Measurements from ENCODE around the gene CEP164. TPM values are rescaled to one million over a fixed set of nuclear protein-coding genes. Genes with fewer than 3 reads are reported as not detected.

Gene CEP164
- total RNA-seq, 4 donors from 2014 or later = 22.8 to 56.7 (median 29.7) TPM

DNA sequence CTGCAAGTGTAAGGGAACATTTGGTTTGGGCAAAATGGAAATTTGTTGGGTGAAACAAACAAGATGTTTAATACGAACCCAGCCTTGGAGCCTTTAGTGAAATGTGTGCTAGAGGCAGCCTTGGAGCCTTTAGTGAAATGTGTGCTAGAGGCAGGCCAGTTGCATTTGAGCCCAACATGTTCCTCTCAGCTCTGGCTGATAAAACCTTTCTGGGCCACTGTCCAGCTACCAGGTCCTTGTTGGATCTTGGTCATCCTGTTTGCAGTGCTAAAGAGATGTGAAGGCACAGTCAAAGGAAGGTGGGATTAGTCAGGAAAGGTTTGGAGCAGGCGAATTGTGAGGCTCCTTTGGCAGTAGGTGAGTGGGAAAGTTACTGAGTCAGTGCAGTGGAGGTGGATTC is 48.9 kb downstream of the CEP164 start:
- TF ChIP-seq, protein P1, sequence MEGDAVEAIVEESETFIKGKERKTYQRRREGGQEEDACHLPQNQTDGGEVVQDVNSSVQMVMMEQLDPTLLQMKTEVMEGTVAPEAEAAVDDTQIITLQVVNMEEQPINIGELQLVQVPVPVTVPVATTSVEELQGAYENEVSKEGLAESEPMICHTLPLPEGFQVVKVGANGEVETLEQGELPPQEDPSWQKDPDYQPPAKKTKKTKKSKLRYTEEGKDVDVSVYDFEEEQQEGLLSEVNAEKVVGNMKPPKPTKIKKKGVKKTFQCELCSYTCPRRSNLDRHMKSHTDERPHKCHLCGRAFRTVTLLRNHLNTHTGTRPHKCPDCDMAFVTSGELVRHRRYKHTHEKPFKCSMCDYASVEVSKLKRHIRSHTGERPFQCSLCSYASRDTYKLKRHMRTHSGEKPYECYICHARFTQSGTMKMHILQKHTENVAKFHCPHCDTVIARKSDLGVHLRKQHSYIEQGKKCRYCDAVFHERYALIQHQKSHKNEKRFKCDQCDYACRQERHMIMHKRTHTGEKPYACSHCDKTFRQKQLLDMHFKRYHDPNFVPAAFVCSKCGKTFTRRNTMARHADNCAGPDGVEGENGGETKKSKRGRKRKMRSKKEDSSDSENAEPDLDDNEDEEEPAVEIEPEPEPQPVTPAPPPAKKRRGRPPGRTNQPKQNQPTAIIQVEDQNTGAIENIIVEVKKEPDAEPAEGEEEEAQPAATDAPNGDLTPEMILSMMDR (IDR thresholded peaks at IDR 0.05) = no peak
- TF ChIP-seq POLR2A (IDR thresholded peaks at IDR 0.05) (no peak), EP300 (IDR thresholded peaks at IDR 0.05) (no peak), POLR2AphosphoS5 (IDR thresholded peaks at IDR 0.05) (no peak)
- no peak overlapping the region for H3K4me3 ChIP-seq
- WGBS = 100% methylated on average over 2 of the region's 2 CpGs
- no peaks in the 10 kb centered on the region for H3K27me3 ChIP-seq
- H3K27ac ChIP-seq = no peak overlapping the region
- H3K36me3 ChIP-seq = peaks cover 67% of the 10 kb centered on the region
- no peaks in the 10 kb centered on the region for H3K9me3 ChIP-seq
- DNase-seq (ENCODE audit: low spot score in 2 of 2) = no peak
- no peaks in the 10 kb centered on the region for H3K4me1 ChIP-seq

DNA sequence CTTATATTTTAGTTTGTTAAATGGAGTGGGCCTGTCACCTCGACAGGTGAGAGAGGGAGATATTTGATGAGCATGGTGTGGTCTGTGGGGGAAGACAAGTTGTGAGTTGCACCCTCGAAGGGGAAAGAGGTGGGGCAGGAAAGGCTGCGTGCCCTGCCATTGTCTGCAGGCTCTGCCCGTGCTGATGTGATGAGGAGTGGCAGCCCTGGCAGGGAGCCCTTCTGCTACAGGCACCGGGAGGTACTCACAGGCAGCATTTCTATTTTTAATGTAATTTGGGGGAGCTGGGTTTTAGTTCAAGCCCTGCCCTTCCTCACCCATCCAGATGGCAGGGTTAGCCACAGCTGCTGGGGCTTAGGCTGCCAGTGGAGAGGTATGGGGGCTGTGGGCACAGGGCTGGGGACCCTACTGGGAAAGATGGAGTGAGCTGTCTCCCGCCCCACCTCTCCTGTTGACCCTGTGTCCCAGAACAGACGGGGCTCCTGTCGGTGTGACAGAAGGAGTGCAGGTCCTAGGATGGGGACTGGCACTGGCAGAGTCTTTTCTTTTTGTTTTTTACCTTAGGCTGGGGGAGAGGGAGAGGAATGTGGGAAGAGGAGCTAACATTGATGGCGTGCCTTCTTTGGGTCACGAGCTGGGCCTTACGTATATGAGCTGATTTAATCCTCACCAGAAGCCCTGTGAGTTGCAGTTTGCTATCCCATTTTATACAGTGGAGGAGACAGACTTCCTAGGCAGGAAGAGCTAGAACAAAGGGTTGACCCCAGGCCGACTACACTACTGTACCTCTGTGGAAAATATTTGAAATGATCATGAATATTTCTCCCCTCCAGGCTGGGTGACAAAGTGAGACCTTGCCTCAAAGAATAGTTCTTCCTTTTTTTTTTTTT is 51.6 kb downstream of the CEP164 start:
- Histone ChIP-seq H3K9me3 (no peaks in the 10 kb centered on the region), H3K36me3 (peaks cover 71% of the 10 kb centered on the region), H3K27ac (no peak overlapping the region), H3K4me3 (no peak overlapping the region), H3K4me1 (no peaks in the 10 kb centered on the region), H3K27me3 (no peaks in the 10 kb centered on the region)
- TF ChIP-seq POLR2A (IDR thresholded peaks at IDR 0.05) (no peak), EP300 (IDR thresholded peaks at IDR 0.05) (no peak)
- WGBS = 63% methylated on average over 12 of the region's 12 CpGs
- DNase-seq (ENCODE audit: low spot score in 2 of 2) = no peak

DNA sequence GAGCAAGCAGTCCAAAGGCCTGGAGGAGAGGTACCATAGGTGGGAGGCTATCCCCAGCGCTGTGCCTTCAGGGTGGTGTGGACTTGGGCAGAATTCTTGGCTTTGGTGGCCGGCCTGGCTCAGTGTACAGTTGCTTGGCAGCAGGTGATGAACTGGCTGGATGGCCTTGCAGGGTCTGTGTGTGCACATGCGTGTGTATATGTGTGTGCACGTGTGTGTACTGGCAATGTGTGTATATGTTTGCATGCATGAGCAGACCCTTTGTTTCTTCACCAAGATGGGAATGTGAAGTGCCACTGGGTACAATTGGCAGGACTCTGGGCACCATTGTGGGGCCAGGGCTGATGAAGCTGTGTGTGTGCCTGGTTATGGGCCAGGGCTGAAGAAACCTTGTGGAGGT is 53.0 kb downstream of the CEP164 start:
- H3K4me1 ChIP-seq = no peaks in the 10 kb centered on the region
- peaks cover 73% of the 10 kb centered on the region for H3K36me3 ChIP-seq
- H3K27ac ChIP-seq = no peak overlapping the region
- H3K4me3 ChIP-seq = no peak overlapping the region
- no peak for TF ChIP-seq POLR2AphosphoS5 (IDR thresholded peaks at IDR 0.05)
- no peak for TF ChIP-seq EP300 (IDR thresholded peaks at IDR 0.05)
- TF ChIP-seq POLR2A (IDR thresholded peaks at IDR 0.05) = no peak
- TF ChIP-seq, protein P1 (IDR thresholded peaks at IDR 0.05) = no peak
- no peaks in the 10 kb centered on the region for H3K27me3 ChIP-seq
- DNase-seq (ENCODE audit: low spot score in 2 of 2) = no peak
- no CpG with 5 or more reads among the region's 4 CpGs for WGBS
- no peaks in the 10 kb centered on the region for H3K9me3 ChIP-seq

DNA sequence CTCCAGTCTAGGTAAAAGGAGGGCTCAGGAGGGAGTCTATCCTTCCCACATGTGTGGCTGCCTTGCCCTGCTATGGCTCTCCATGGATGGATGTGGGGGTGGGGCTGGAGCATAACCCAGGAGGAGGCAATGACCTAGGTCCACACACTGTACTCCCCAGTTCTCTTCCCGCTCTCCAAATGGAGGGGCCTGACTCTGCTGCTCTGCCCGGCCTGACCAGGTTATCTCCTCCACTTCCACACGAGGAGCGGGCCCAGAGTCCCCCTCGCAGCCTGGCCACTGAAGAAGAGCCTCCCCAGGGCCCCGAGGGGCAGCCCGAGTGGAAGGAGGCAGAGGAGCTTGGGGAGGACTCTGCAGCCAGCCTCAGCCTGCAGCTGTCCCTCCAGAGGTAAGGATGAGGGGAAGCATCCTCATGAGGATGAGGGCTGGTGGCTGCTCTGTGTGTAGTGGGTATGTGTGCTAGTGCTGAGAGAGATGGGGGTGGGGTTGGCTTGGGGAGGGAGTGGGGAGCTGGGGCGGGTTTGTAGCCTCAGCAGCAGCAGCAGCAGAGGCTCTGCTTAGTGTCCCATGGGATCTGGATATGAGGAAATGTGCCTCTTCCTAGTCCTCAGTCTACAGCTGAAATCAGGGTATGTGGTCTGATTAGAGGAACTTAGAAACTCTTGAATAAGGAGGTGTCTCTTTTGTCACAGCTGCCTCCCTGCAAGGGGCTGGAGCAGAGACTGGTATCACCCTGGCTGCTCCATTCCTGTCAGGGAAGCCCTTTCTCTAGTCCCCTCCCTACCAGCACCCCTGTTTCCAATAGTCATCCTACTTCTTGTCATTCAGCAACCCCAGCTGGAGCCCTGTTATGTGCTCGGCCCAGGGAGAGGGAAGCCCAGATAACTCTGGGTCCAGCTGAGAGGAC is 54.1 kb downstream of the CEP164 start:
- Histone ChIP-seq H3K36me3 (peaks cover 73% of the 10 kb centered on the region), H3K4me1 (no peaks in the 10 kb centered on the region), H3K4me3 (no peak overlapping the region), H3K9me3 (no peaks in the 10 kb centered on the region), H3K27ac (no peak overlapping the region), H3K27me3 (no peaks in the 10 kb centered on the region)
- no peak for DNase-seq (ENCODE audit: low spot score in 2 of 2)
- TF ChIP-seq, protein P1 (IDR thresholded peaks at IDR 0.05) = no peak
- TF ChIP-seq POLR2A (IDR thresholded peaks at IDR 0.05) (no peak), POLR2AphosphoS5 (IDR thresholded peaks at IDR 0.05) (no peak), EP300 (IDR thresholded peaks at IDR 0.05) (no peak)
- 90% methylated on average over 8 of the region's 9 CpGs for WGBS

DNA sequence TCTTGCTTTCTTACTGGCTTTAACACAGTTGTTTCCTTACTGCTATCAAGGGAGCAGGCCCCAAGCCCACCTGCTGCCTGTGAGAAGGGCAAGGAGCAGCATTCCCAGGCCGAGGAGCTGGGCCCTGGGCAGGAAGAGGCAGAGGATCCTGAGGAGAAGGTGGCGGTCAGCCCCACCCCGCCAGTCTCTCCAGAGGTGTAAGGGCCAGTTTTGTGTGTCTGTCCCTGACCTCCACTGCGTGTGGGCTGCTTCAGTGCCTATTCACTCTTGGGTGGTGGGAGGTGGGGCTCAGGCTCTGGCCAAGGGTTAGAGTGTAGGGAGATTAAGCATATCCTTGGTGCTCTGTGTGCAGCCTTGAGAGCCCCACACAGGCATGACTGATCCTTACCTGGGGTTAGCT is 55.1 kb downstream of the CEP164 start:
- H3K4me3 ChIP-seq = no peak overlapping the region
- 95% methylated on average over 4 of the region's 4 CpGs for WGBS
- no peak overlapping the region for H3K27ac ChIP-seq
- H3K9me3 ChIP-seq = no peaks in the 10 kb centered on the region
- H3K36me3 ChIP-seq = peaks cover 76% of the 10 kb centered on the region
- no peaks in the 10 kb centered on the region for H3K27me3 ChIP-seq
- no peak for DNase-seq (ENCODE audit: low spot score in 2 of 2)
- TF ChIP-seq, protein P1 (IDR thresholded peaks at IDR 0.05) = no peak
- TF ChIP-seq EP300 (IDR thresholded peaks at IDR 0.05) (no peak), POLR2AphosphoS5 (IDR thresholded peaks at IDR 0.05) (no peak), POLR2A (IDR thresholded peaks at IDR 0.05) (no peak)
- H3K4me1 ChIP-seq = no peaks in the 10 kb centered on the region
